BJ (cell line): Measurements from ENCODE around the gene KLHL40. TPM values are rescaled to one million over a fixed set of nuclear protein-coding genes. Genes with fewer than 3 reads are reported as not detected.

Source experiments
- CTCF ChIA-PET: fragments of 350-600 bp; formaldehyde crosslinking; extraction: SDS; loops from one replicate; lab custom pipeline; 2021; ENCODE audit warnings: antibody characterized with exemption, inconsistent platforms; lab: Yijun Ruan, JAX
- POLR2A ChIA-PET: fragments of 300-600 bp; sonication (Branson Sonifier 250); formaldehyde crosslinking; extraction: SDS; loops from one replicate; lab custom pipeline; 2021; ENCODE audit warnings: antibody characterized with exemption; lab: Charles Lee
- DNase-seq: peaks from one replicate; pipeline ENCODE4 v3.0.0-alpha.2; 2011; ENCODE audit warnings: low read depth
- H3K27me3 ChIP-seq: 2 replicates; pipeline ENCODE4 v1.6.0; 2011; ENCODE audit warnings: low read length; ENCODE audit not compliant: control insufficient read depth, insufficient read depth
- H3K36me3 ChIP-seq: 2 replicates; pipeline ENCODE4 v1.5.1; 2011; ENCODE audit warnings: low read length; ENCODE audit not compliant: control insufficient read depth, insufficient read depth
- H3K4me3 ChIP-seq: 2 replicates; pipeline ENCODE4 v1.5.1; 2011; ENCODE audit warnings: low read depth, mild to moderate bottlenecking, control low read depth, low read length
- polyA plus RNA-seq: library from polyadenylated mRNA; depleted of rRNA; stranded (reverse); fragments of >200 nt; gene quantifications from 2 replicates; pipeline ENCODE4 v1.2.3, GENCODE V29; 2011
- TF ChIP-seq, protein P1 (sequence below): IDR thresholded peaks from 2 replicates; pipeline ENCODE4 v1.5.1; 2011; ENCODE audit warnings: low read depth, mild to moderate bottlenecking, control low read depth, inconsistent platforms, low read length, moderate library complexity; ENCODE audit not compliant: insufficient read depth

Gene KLHL40
- polyA plus RNA-seq, 1 experiment, result not detected

DNA sequence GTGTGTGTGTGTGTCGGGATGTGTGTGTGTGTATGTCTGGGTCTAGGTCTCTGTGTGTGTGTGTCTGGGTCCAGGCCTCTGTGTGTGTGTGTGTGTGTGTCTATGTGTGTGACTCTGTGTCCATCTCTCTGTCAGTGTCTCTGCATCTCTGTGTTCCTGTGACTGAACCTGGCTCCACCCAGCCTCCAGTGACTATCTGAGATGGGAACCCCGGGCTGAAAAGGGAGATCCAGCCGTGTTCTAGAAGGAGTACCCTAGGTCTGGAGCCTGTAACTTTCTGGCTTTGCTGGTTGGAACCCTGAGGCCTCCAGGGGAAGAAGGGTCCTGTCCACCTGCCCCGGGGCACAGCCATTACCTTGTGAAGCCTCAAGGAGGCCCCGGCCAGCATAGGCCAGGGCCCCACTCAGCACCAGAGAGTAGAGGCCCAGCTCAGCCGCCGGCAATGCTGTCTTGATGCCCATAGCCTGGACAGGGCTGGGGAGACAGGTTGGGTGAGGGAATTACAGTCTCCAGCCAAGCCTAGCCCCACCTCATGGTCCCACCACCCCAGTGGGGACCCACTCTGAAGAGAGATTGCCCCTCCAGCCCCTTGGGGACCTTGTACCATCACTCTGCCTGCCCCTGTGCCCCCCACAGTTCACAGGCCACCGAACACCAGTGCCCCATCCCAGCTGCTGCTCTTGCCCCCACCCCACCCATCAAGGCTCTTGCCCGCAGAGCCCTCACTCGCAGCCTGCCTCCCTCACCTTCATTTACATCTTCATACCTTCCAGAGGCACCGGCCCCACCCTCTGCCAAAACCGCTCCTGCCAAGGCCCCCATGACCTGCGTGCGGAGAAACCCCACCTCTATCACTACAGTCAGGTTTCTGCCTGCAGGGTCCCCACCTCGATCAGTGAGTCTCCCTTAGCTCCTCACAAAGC is 15.3 kb downstream of the KLHL40 start:
- DNase-seq, result no peak
- POLR2A ChIA-PET, result interaction anchor here (0.5 kb wide), 1 partner anchor 100 kb away, joined by 3 read pairs; no protein-coding TSS in a partner anchor
- CTCF ChIA-PET, result interaction anchor here (0.6 to 1.1 kb wide), 2 partner anchors 9 kb away, joined by 3 read pairs; no protein-coding TSS in a partner anchor
- no peaks in the 10 kb centered on the region; the same call in 1 of the 2 replicates for H3K27me3 ChIP-seq
- no peak overlapping the region for H3K4me3 ChIP-seq
- TF ChIP-seq, protein P1, sequence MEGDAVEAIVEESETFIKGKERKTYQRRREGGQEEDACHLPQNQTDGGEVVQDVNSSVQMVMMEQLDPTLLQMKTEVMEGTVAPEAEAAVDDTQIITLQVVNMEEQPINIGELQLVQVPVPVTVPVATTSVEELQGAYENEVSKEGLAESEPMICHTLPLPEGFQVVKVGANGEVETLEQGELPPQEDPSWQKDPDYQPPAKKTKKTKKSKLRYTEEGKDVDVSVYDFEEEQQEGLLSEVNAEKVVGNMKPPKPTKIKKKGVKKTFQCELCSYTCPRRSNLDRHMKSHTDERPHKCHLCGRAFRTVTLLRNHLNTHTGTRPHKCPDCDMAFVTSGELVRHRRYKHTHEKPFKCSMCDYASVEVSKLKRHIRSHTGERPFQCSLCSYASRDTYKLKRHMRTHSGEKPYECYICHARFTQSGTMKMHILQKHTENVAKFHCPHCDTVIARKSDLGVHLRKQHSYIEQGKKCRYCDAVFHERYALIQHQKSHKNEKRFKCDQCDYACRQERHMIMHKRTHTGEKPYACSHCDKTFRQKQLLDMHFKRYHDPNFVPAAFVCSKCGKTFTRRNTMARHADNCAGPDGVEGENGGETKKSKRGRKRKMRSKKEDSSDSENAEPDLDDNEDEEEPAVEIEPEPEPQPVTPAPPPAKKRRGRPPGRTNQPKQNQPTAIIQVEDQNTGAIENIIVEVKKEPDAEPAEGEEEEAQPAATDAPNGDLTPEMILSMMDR, result no peak
- no peaks in the 10 kb centered on the region for H3K36me3 ChIP-seq

DNA sequence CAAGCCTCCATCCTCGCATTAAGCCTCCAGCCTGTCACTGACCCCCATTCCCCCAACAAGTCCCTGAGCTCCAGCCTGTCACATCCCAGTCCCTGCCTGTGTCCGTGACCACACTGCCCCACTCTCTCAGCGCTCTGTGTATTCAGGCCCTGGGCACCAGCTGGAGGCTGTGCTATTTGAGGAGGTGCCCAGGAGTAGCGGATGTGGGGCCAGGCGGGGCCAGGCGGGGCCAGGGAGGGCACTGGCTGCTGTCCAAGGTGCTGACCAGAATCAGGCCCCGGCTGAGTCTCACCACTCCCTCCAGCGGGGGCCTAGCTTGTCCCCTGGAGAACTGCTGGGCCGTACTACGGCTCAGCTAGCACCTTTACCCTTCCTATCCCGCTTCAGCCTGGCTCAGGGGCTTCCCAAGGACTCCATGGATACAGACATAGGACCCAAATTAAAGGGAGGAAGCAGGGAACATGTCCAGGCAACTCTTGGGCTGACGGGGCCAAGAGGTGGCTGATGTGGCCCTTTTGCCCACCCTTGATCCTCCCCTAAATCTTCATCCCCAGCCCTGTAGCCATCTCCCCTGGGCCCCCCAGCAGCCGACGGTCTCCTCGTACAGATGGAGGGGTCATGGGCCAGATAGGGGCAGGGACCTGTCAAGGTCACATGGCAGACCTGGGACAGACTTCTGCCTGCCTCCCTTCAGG is 16.2 kb downstream of the KLHL40 start:
- POLR2A ChIA-PET, result no interaction called here
- CTCF ChIA-PET, result interaction anchor here (1.1 kb wide), 1 partner anchor 8 kb away, joined by 3 read pairs; no protein-coding TSS in a partner anchor
- H3K36me3 ChIP-seq, result no peaks in the 10 kb centered on the region
- TF ChIP-seq, protein P1, result no peak
- no peak for DNase-seq
- no peaks in the 10 kb centered on the region for H3K27me3 ChIP-seq
- H3K4me3 ChIP-seq, result no peak overlapping the region

DNA sequence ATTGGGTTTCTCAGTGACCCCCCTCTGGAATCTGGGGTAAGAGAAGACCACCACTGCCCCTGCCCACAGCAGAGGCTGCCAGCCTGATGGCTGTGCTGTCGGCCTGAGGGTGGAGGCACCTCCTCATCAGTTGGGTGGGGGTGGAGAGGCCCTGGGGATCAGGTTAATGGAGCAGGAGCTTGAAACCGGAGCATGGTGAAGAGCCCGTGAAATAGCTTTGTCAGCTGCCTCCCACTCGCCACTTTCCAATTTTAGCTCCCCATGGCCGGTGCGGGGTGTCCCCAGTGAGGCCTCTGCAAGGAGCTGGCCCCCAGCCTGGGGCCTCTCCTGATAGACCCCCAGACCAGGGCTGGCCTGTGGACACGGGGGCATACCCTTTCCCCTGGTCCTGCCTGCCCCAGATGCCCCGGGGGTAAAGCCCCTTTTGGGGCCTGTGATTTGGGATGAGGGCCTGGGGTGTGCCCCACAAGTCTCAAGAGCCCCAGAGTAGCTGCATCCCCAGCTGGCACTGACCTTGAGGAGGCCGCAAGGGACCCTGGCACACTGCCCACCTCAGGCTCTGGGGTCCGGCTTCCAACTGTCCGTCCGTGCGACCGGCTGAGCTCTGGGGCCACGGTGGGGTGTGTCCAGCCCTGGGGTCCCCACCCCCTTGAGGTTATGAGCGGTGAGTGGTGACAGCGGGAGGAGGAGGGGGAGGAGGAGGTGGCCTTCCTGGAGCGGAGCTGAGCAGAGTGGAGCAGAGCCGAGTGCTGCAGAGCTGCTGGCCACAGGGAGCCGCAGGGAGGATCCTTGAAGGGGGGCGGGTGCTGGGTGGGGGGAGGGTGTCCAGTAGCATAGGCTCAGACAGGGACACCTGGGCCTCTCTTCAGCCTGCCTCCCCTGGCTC is 17.0 kb downstream of the KLHL40 start, which contains the start of gene HHATL:
HHATL (minus strand) TSS at position 733 of the 886 bp plus-strand sequence. CDS start 1,972 bp downstream, outside the sequence.
- no peak for DNase-seq
- TF ChIP-seq, protein P1, result no peak
- H3K4me3 ChIP-seq, result no peak within 1 kb of the TSS
- no peaks in the 10 kb centered on the region for H3K27me3 ChIP-seq
- ChIA-PET POLR2A (no interaction called here), CTCF (interaction anchor here (1.1 kb wide), 1 partner anchor 8 kb away, joined by 3 read pairs; no protein-coding TSS in a partner anchor)
- no peaks in the 10 kb centered on the region for H3K36me3 ChIP-seq

DNA sequence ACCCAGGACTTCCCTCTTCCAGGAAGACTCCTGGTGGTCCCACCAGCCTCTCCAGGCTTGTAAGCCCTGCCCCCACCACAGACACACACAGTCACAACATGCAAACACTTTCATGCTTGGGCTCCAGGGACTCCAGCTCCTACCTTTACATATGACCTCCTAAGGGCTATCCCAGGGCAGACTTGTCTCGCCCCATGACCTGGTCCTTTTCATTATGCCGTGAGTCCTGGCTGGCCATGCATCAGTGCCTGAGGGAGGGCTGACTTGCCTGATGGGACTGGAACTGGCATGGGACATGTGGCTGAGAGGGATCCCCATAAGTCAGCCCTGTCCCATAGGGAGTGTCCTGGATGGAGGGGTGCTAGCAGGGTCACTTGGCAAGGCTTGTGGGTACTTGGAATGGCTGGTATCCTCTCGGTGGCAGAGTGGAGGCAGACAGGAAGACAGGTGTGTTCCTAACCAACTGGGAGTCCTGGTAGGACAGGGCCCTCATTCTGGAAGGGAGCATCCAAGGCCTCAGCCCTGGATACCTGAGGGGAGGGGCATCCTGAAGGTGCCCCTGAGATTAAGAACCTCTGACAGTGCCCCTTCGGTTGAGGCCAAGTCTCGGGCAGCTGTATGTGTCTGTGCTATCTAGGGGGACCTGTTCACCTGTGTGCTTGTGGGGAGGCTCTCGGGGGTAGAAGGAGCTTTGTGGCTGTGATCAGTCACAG is 17.8 kb downstream of the KLHL40 start:
- CTCF ChIA-PET, result no interaction called here

More for the DNA sequence above, 17.8 kb downstream of the KLHL40 start:
- no peaks in the 10 kb centered on the region for H3K36me3 ChIP-seq
- peaks cover 2% of the 10 kb centered on the region; the same call in 1 of the 2 replicates for H3K27me3 ChIP-seq
- TF ChIP-seq, protein P1, result no peak
- H3K4me3 ChIP-seq, result no peak overlapping the region
- POLR2A ChIA-PET, result no interaction called here
- DNase-seq, result no peak
